ENCODE data around the gene TRIM63.
A peak's percentile ranks its signal among the peaks of the same experiment; 100 is the strongest.

The TRIM63 gene

GRCh38 chr1:26032656-26033357, 34.6 kb downstream of the TRIM63 start:
- no peak for DNase-seq

- no peak for DNase-seq
Observed at GRCh38 chr1:26031611-26032220, 35.7 kb downstream of the TRIM63 start.

- DNase-seq: no peak
Observed at GRCh38 chr1:26031196-26031595, 36.2 kb downstream of the TRIM63 start.

- DNase-seq: no peak
Observed at GRCh38 chr1:26029864-26030481, 37.5 kb downstream of the TRIM63 start.

GRCh38 chr1:26029054-26029863, 38.2 kb downstream of the TRIM63 start:
- DNase-seq: no peak

- DNase-seq: no peak
Observed at GRCh38 chr1:26028490-26028980, 38.9 kb downstream of the TRIM63 start.

GRCh38 chr1:26027716-26028489, 39.5 kb downstream of the TRIM63 start:
- DNase-seq: no peak

GRCh38 chr1:26025517-26025916, 41.9 kb downstream of the TRIM63 start:
- no peak for DNase-seq

- no peak for DNase-seq
Observed at GRCh38 chr1:26025060-26025459, 42.4 kb downstream of the TRIM63 start.

- no peak for DNase-seq
Observed at GRCh38 chr1:26023826-26024225, 43.6 kb downstream of the TRIM63 start.

- no peak for DNase-seq
Observed at GRCh38 chr1:26023009-26023408, 44.4 kb downstream of the TRIM63 start.

- no peak for DNase-seq
Observed at GRCh38 chr1:26022404-26022779, 45.0 kb downstream of the TRIM63 start.

- DNase-seq: peak; percentile 43
Observed at GRCh38 chr1:26021647-26022403, 45.6 kb downstream of the TRIM63 start, which contains the start of gene EXTL1. Gene EXTL1, plus strand, starts transcription at chr1:26021775. Its CDS starts 872 bp downstream, at chr1:26022647.

- DNase-seq: no peak
Observed at GRCh38 chr1:26020941-26021646, 46.3 kb downstream of the TRIM63 start.

- no peak for DNase-seq
Observed at GRCh38 chr1:26020330-26020768, 47.1 kb downstream of the TRIM63 start.

- DNase-seq: no peak
Observed at GRCh38 chr1:26019641-26020315, 47.7 kb downstream of the TRIM63 start.

- DNase-seq: no peak
Observed at GRCh38 chr1:26017606-26018005, 49.8 kb downstream of the TRIM63 start.

- no peak for DNase-seq
Observed at GRCh38 chr1:26016953-26017545, 50.4 kb downstream of the TRIM63 start.

GRCh38 chr1:26016258-26016952, 51.0 kb downstream of the TRIM63 start:
- no peak for DNase-seq

All from right kidney (tissue), 1 donor.